Esophagus squamous epithelium (tissue), 4 donors: Measurements from ENCODE around the gene LARGE1.

Source experiments
- POLR2A ChIP-seq, 4 donors: fragments of 450-650 bp; IDR thresholded peaks; one replicate each; pipeline ENCODE4 v1.6.1; 2017; ENCODE audit warnings: antibody characterized with exemption in 4 of 4, mild to moderate bottlenecking in 4 of 4, moderate library complexity in 3 of 4
- TF ChIP-seq, protein P1 (sequence below), 6 experiments: fragments of 450-650 bp in 4 of 6; fragments of 200-600 bp in 2 of 6; sonication (generic) in 2 of 6; IDR thresholded peaks; one replicate each; pipeline ENCODE4 v1.5.1; 2016 to 2019; ENCODE audit warnings: antibody characterized with exemption in 6 of 6, mild to moderate bottlenecking in 4 of 6, moderate library complexity in 4 of 6

DNA sequence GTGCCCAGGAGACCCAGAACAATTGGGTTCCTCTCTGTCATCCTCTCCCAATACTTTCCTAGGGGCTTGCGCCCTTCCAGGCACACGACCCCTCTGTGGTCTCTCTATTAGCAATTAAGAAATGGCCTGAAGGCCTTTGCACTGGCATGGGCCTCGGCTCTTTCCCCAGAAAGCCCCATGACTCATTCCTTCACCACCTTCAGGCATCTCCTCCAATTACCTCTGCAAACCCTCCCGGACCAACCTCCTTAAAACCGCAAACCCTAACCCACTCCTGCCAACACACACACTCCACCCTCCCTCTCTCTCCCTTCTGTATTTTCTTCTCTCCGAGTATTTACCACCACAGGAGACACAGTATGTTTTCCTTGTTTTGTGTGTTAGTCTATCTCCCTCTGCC, 36.7 kb downstream of the LARGE1 start:
- TF ChIP-seq, protein P1, sequence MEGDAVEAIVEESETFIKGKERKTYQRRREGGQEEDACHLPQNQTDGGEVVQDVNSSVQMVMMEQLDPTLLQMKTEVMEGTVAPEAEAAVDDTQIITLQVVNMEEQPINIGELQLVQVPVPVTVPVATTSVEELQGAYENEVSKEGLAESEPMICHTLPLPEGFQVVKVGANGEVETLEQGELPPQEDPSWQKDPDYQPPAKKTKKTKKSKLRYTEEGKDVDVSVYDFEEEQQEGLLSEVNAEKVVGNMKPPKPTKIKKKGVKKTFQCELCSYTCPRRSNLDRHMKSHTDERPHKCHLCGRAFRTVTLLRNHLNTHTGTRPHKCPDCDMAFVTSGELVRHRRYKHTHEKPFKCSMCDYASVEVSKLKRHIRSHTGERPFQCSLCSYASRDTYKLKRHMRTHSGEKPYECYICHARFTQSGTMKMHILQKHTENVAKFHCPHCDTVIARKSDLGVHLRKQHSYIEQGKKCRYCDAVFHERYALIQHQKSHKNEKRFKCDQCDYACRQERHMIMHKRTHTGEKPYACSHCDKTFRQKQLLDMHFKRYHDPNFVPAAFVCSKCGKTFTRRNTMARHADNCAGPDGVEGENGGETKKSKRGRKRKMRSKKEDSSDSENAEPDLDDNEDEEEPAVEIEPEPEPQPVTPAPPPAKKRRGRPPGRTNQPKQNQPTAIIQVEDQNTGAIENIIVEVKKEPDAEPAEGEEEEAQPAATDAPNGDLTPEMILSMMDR (IDR thresholded peaks at IDR 0.05): no peak
- no peak for TF ChIP-seq POLR2A (IDR thresholded peaks at IDR 0.05)
